Measurements from ENCODE around the gene C16orf82. TPM values are rescaled to one million over a fixed set of nuclear protein-coding genes. Genes with fewer than 3 reads are reported as not detected.
A peak's percentile ranks its signal among the peaks of the same experiment; 100 is the strongest.
"Not testable (repeated sequence)": the region's sequence is repeated elsewhere in the genome, so short reads cannot be mapped to it uniquely, and the experiment has no call there.

The C16orf82 gene
- total and polyA plus RNA-seq, 7 donors, result not detected

DNA sequence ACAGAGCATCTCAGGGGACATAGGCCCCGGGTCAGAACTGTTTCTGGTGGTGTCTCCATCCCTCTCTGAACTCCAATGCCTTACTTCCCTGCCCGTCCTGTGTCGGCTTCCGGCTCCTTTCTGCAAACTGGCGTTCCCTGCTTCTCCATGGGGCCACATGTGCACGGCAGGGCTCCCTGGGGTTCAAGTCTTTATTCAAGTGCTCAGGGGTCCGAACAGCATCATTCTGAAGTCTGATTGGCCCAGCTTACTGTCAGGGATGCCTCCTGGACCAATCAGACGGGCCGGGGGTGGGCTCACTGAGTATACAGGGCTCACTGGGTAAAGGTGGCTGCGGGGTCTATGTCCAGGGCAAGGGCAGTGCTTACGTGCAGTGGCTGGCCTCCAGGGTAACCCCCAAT is 17.1 kb downstream of the C16orf82 start:
- DNase-seq, result peak; percentile 52
- H3K4me1 ChIP-seq, result no peaks in the 10 kb centered on the region
- TF ChIP-seq EP300 (IDR thresholded peaks at IDR 0.05), result no peak
- no peaks in the 10 kb centered on the region for H3K36me3 ChIP-seq
- H3K27ac ChIP-seq, result no peak overlapping the region
- intact Hi-C loops (cut with DNase I), result no loop called here
- H3K27me3 ChIP-seq, result peaks cover 0 to 47% (median 5%) of the 10 kb centered on the region in 3 donors
- no peak overlapping the region for H3K4me3 ChIP-seq
- WGBS, 2 donors, result 54 to 66% methylated on average over 11 of the region's 11 CpGs
- H3K9me3 ChIP-seq, result no peaks in the 10 kb centered on the region

DNA sequence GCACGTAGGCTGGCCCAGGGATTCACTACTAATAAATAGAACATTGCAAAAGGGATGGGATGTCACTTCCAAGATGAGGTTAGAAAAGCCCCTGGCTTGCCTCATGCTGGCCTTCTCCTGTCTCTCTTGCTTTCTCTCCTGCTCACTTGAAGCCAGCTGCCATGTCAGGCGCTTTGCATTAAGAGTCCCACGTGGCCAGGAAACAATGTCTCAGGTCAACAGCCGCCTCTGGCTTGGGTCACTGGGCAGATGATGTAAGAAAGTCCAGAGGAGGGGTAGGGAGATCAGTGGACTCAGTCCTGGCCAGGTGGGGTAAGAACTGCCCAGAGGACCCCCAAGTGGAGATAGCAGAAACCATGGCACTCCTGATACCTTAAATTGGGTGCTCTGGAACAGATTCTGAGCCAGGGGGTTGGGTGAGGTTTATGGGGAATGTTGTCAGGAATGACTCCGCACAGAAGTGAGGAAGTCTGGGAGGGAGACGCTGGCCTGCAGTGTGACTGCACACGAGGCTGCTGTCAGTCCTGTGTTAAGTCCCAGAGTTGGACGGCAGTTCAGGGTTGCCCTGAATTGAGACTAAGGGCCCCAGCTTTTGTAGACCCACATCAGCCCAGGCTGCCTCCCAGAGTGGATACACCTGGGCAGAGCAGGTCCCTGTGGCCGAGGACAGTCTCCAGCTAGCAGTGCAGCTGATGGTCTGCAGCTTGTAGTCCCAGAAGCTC is 17.7 kb downstream of the C16orf82 start:
- no peaks in the 10 kb centered on the region for H3K36me3 ChIP-seq
- H3K4me1 ChIP-seq, result no peaks in the 10 kb centered on the region

DNA sequence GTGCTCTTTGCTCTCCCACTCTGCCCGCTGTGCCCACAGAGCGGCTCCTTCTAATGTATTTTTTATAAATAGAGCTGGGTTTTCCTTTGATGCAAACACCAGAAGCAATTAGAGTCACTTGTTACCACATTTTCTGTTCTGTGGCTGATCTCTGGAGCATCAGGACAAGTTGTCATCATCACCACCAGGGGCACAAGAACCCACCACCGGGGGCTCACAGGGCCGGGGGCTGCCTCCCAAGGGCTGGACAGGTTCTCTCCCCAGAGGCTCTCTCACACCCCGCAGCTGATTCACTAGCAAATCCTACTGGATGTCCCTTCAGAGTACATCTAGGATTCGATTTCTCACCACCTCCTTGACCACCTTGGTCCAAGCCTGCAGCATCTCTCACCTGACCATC is 18.5 kb downstream of the C16orf82 start:
- peak; percentile 33 for DNase-seq
- no peaks in the 10 kb centered on the region for H3K9me3 ChIP-seq
- WGBS, 2 donors, result 68% methylated on average over 6 of the region's 6 CpGs
- no peak overlapping the region for H3K27ac ChIP-seq
- no peak overlapping the region for H3K4me3 ChIP-seq
- H3K27me3 ChIP-seq, result peaks cover 0 to 47% (median 5%) of the 10 kb centered on the region in 3 donors
- no peaks in the 10 kb centered on the region for H3K4me1 ChIP-seq
- intact Hi-C loops (cut with DNase I), result no loop called here
- no peaks in the 10 kb centered on the region for H3K36me3 ChIP-seq
- TF ChIP-seq POLR2AphosphoS5 (IDR thresholded peaks at IDR 0.05), result no peak
- no peak for TF ChIP-seq EP300 (IDR thresholded peaks at IDR 0.05)
- no peak for TF ChIP-seq POLR2A (IDR thresholded peaks at IDR 0.05)
- TF ChIP-seq, protein P1, sequence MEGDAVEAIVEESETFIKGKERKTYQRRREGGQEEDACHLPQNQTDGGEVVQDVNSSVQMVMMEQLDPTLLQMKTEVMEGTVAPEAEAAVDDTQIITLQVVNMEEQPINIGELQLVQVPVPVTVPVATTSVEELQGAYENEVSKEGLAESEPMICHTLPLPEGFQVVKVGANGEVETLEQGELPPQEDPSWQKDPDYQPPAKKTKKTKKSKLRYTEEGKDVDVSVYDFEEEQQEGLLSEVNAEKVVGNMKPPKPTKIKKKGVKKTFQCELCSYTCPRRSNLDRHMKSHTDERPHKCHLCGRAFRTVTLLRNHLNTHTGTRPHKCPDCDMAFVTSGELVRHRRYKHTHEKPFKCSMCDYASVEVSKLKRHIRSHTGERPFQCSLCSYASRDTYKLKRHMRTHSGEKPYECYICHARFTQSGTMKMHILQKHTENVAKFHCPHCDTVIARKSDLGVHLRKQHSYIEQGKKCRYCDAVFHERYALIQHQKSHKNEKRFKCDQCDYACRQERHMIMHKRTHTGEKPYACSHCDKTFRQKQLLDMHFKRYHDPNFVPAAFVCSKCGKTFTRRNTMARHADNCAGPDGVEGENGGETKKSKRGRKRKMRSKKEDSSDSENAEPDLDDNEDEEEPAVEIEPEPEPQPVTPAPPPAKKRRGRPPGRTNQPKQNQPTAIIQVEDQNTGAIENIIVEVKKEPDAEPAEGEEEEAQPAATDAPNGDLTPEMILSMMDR (IDR thresholded peaks at IDR 0.05), result no peak

More for the DNA sequence above, 17.7 kb downstream of the C16orf82 start:
- no peak overlapping the region for H3K27ac ChIP-seq
- 62% methylated on average over 9 of the region's 9 CpGs for WGBS, 2 donors
- peak; percentile 48 for DNase-seq
- intact Hi-C loops (cut with DNase I), result no loop called here
- peaks cover 0 to 47% (median 5%) of the 10 kb centered on the region in 3 donors for H3K27me3 ChIP-seq
- H3K4me3 ChIP-seq, result no peak overlapping the region
- no peak for TF ChIP-seq POLR2AphosphoS5 (IDR thresholded peaks at IDR 0.05)
- TF ChIP-seq POLR2A (IDR thresholded peaks at IDR 0.05), result no peak
- TF ChIP-seq, protein P1 (IDR thresholded peaks at IDR 0.05), result no peak
- no peak for TF ChIP-seq EP300 (IDR thresholded peaks at IDR 0.05)
- no peaks in the 10 kb centered on the region for H3K9me3 ChIP-seq

DNA sequence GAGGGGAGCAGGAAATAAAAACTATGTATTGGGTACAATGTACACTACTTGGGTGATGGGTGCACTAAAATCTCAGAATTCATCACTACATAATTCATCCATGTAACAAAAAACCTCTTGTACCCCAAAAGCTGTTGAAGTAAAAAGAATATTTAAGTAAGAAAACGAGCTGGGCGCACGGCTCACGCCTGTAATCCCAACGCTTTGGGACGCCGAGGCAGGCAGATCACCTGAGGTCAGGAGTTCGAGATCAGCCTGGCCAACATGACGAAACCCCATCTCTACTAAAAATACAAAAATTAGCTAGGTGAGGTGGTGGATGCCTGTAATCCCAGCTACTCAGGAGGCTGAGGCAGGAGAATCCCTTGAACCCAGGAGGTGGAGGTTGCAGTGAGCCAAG is 19.3 kb downstream of the C16orf82 start:
- H3K36me3 ChIP-seq; H3K9me3 ChIP-seq; H3K27ac ChIP-seq; intact Hi-C loops (cut with DNase I); H3K4me3 ChIP-seq; H3K4me1 ChIP-seq: not testable (repeated sequence)
- WGBS, 2 donors, result 93 to 94% methylated on average over 9 of the region's 9 CpGs
- DNase-seq, result peak; percentile 18
- H3K27me3 ChIP-seq, result peaks cover 0 to 39% (median 5%) of the 10 kb centered on the region in 3 donors

DNA sequence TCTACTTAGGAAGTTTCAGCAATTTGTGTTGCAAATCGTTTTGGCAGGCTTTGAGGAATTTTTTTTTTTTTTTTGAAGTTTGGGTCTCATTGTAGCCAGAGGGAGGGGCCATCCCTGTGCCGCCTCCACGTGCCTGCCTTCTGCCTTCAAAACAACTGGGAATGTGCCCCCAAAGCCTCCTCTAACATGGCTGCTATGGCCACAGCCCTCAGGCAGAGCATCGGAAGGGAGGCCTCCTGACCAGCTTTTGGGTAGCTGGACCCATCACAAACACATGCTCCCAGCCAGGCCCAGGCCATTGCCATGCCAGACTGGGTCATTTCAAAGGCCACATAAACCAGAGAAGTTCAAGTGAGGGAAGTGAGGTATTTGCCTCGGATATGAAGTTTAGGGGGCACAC is 21.5 kb downstream of the C16orf82 start:
- intact Hi-C loops (cut with DNase I), result no loop called here
- no peak for TF ChIP-seq POLR2A (IDR thresholded peaks at IDR 0.05)
- H3K27me3 ChIP-seq, result peaks cover 0 to 29% (median 5%) of the 10 kb centered on the region in 3 donors

DNA sequence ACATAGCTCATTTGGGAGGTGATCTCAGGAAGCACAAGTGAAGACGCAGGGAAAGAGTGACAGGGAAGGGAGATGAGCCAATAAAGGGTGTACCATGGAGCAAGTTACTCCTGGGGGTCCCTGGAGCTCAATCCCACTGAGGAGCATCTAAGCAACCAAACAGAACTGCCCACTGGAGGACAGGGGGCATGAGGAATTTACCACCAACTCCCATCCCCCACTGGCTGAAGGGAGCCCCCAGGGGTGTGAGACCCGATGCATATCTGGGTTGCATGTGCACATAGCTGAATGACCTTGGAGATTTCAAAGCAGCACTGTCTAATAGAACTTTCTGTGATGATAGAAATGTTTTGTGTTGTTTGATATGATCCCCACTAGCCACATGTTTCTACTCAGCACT is 29.6 kb downstream of the C16orf82 start:
- intact Hi-C loops (cut with DNase I), result no loop called here
- no peak overlapping the region for H3K27ac ChIP-seq
- no peak for TF ChIP-seq POLR2A (IDR thresholded peaks at IDR 0.05)
- no peak for TF ChIP-seq POLR2AphosphoS5 (IDR thresholded peaks at IDR 0.05)
- TF ChIP-seq, protein P1 (IDR thresholded peaks at IDR 0.05), result no peak
- no peak for TF ChIP-seq EP300 (IDR thresholded peaks at IDR 0.05)
- H3K36me3 ChIP-seq, result no peaks in the 10 kb centered on the region
- H3K4me1 ChIP-seq, result no peaks in the 10 kb centered on the region
- H3K4me3 ChIP-seq, result no peak overlapping the region
- no peaks in the 10 kb centered on the region for H3K27me3 ChIP-seq
- no peak for DNase-seq
- peaks cover 0 to 4% (median 0%) of the 10 kb centered on the region in 4 donors for H3K9me3 ChIP-seq
- 87 to 89% methylated on average over 2 of the region's 2 CpGs for WGBS, 2 donors

More for the DNA sequence above, 21.5 kb downstream of the C16orf82 start:
- Histone ChIP-seq H3K9me3 (no peaks in the 10 kb centered on the region), H3K4me3 (no peak overlapping the region), H3K36me3 (no peaks in the 10 kb centered on the region), H3K27ac (no peak overlapping the region), H3K4me1 (no peaks in the 10 kb centered on the region)
- DNase-seq, result peak; percentile 15
- WGBS, 2 donors, result 53 to 60% methylated on average over 5 of the region's 5 CpGs

Data from sigmoid colon (tissue), 7 donors.